Fibroblast of the aortic adventitia (primary cell): ENCODE measurements around the gene RARRES2. TPM values are rescaled to one million over a fixed set of nuclear protein-coding genes. Genes with fewer than 3 reads are reported as not detected.
"Not testable (repeated sequence)": the region's sequence is repeated elsewhere in the genome, so short reads cannot be mapped to it uniquely, and the experiment has no call there.

Experiments used
- DNase-seq: peaks from one replicate; pipeline ENCODE4 v3.0.0-alpha.2; 2010; ENCODE audit warnings: low read depth
- H3K4me3 ChIP-seq: 2 replicates; pipeline ENCODE4 v1.5.1; 2011; ENCODE audit warnings: low read depth, mild to moderate bottlenecking, control low read depth, low read length, moderate library complexity
- CTCF ChIP-seq: IDR thresholded peaks from 2 replicates; pipeline ENCODE4 v1.5.1; 2011; ENCODE audit warnings: mild to moderate bottlenecking, low read length, control low read depth, inconsistent platforms; ENCODE audit not compliant: insufficient read depth
- total RNA-seq: library from RNA; depleted of rRNA; stranded (reverse); fragments of >200 nt; gene quantifications from 2 replicates; pipeline ENCODE4 v1.2.3, GENCODE V29; 2012; ENCODE audit warnings: low replicate concordance

Gene RARRES2
- total RNA-seq, 1 donor, result 1.4 TPM

- no peak overlapping the region for H3K4me3 ChIP-seq
- TF ChIP-seq CTCF, result no peak
- no peak for DNase-seq
These were observed 29.7 kb downstream of the RARRES2 start for GRCh38 chr7:150311711-150312110.

GRCh38 chr7:150311146-150311545, 30.3 kb downstream of the RARRES2 start:
- H3K4me3 ChIP-seq, result no peak overlapping the region

GRCh38 chr7:150308575-150308974, 32.9 kb downstream of the RARRES2 start:
- TF ChIP-seq CTCF, result no peak

More at GRCh38 chr7:150311146-150311545, 30.3 kb downstream of the RARRES2 start:
- no peak for TF ChIP-seq CTCF
- no peak for DNase-seq

GRCh38 chr7:150307904-150308303, 33.5 kb downstream of the RARRES2 start:
- DNase-seq, result no peak
- TF ChIP-seq CTCF, result no peak

More at GRCh38 chr7:150308575-150308974, 32.9 kb downstream of the RARRES2 start:
- no peak overlapping the region for H3K4me3 ChIP-seq
- no peak for DNase-seq

GRCh38 chr7:150307129-150307528, 34.3 kb downstream of the RARRES2 start:
- DNase-seq, result no peak
- H3K4me3 ChIP-seq, result no peak overlapping the region
- no peak for TF ChIP-seq CTCF

More at GRCh38 chr7:150307904-150308303, 33.5 kb downstream of the RARRES2 start:
- H3K4me3 ChIP-seq, result no peak overlapping the region

GRCh38 chr7:150306377-150306776, 35.1 kb downstream of the RARRES2 start:
- H3K4me3 ChIP-seq, result not testable (repeated sequence)

GRCh38 chr7:150305903-150306284, 35.5 kb downstream of the RARRES2 start:
- not testable (repeated sequence) for H3K4me3 ChIP-seq, DNase-seq

More at GRCh38 chr7:150306377-150306776, 35.1 kb downstream of the RARRES2 start:
- not testable (repeated sequence) for DNase-seq

GRCh38 chr7:150305259-150305902, 36.0 kb downstream of the RARRES2 start:
- not testable (repeated sequence) for DNase-seq, H3K4me3 ChIP-seq

- H3K4me3 ChIP-seq, DNase-seq: not testable (repeated sequence)
These were observed 36.8 kb downstream of the RARRES2 start for GRCh38 chr7:150304499-150305258.

- not testable (repeated sequence) for H3K4me3 ChIP-seq, DNase-seq
These were observed 38.5 kb downstream of the RARRES2 start for GRCh38 chr7:150302908-150303310.

GRCh38 chr7:150297978-150298377, 43.5 kb downstream of the RARRES2 start:
- not testable (repeated sequence) for DNase-seq, H3K4me3 ChIP-seq

- DNase-seq, H3K4me3 ChIP-seq: not testable (repeated sequence)
These were observed 44.6 kb downstream of the RARRES2 start for GRCh38 chr7:150296802-150297201.

GRCh38 chr7:150295614-150296013, 45.8 kb downstream of the RARRES2 start:
- H3K4me3 ChIP-seq, DNase-seq: not testable (repeated sequence)
